HepG2 (cell line): Measurements from ENCODE around the gene ABI2. TPM values are rescaled to one million over a fixed set of nuclear protein-coding genes. Genes with fewer than 3 reads are reported as not detected.

Experiments used
- ATAC-seq: fragments of 200-7000 bp; cut with Tn5 transposase; 3 replicates; pipeline ENCODE4 v1.9.1; 2020; ENCODE audit warnings: mild to moderate bottlenecking, moderate library complexity
- BruUV-seq: library from RNA; stranded (reverse); fragments of 400-500 nt; replicated peaks from 2 replicates; lab custom pipeline; 2021; lab: Mats Ljungman, UMichigan
- CTCF ChIA-PET: fragments of 300-600 bp; formaldehyde crosslinking; extraction: SDS; loops from one replicate; lab custom pipeline; 2021; ENCODE audit warnings: low total read pairs, inconsistent platforms, low intra/inter-chr PET ratio; lab: Yijun Ruan, JAX
- POLR2A ChIA-PET: fragments of 350-600 bp; sonication (Branson Sonifier 250); formaldehyde crosslinking; loops from one replicate; lab custom pipeline; 2020; ENCODE audit warnings: antibody characterized with exemption, inconsistent platforms; lab: Yijun Ruan, JAX
- DNase-seq: peaks from one replicate; pipeline ENCODE4 v3.0.0-alpha.2; 2015; ENCODE audit warnings: low spot score
- FAIRE-seq: peaks from 3 replicates; lab custom pipeline; 2011; peaks lifted over from hg19 to GRCh38; lab: Jason Lieb, UNC
- H2AFZ ChIP-seq: one replicate; pipeline ENCODE4 v1.6.1; 2011; ENCODE audit warnings: low read length, inconsistent platforms
- H3K27ac ChIP-seq: fragments of 300-600 bp; 3 replicates; pipeline ENCODE4 v1.8.0; 2011; ENCODE audit warnings: mixed run types, mild to moderate bottlenecking, mixed read lengths, low read length, inconsistent platforms; ENCODE audit not compliant: insufficient read depth; ENCODE audit errors: extremely low read length
- H3K27me3 ChIP-seq, 2 experiments: fragments of 200-600 bp in 1 of 2; 2 replicates in 1 of 2; 3 replicates in 1 of 2; pipeline versions ENCODE4 v1.6.0 to v1.8.0; 2011; ENCODE audit warnings: low read length in 2 of 2, mild to moderate bottlenecking in 2 of 2, moderate library complexity in 2 of 2, inconsistent platforms in 1 of 2; ENCODE audit not compliant: insufficient read depth in 2 of 2, control insufficient read depth in 1 of 2
- H3K36me3 ChIP-seq, 2 experiments: fragments of 200-600 bp in 1 of 2; replicated peaks in 1 of 2; 2 replicates in 1 of 2; 3 replicates in 1 of 2; pipeline versions ENCODE4 v1.5.1 to v1.8.0; 2011; ENCODE audit warnings: low read length in 2 of 2, inconsistent platforms in 1 of 2; ENCODE audit not compliant: insufficient read depth in 2 of 2, control insufficient read depth in 1 of 2
- H3K4me1 ChIP-seq: 2 replicates; pipeline ENCODE4 v1.5.1; 2012; ENCODE audit warnings: low read length, inconsistent platforms; ENCODE audit not compliant: insufficient read depth
- H3K4me2 ChIP-seq: 2 replicates; pipeline ENCODE4 v1.6.0; 2011; ENCODE audit warnings: low read depth, low read length, inconsistent platforms
- H3K4me3 ChIP-seq, 3 experiments: fragments of 200-600 bp in 1 of 3; sonication (generic), shearing (Covaris generic) in 1 of 3; replicated peaks in 1 of 3; 2 replicates each; pipeline ENCODE4 v1.5.1; 2011 to 2016; ENCODE audit warnings: low read length in 3 of 3, inconsistent platforms in 2 of 3, low read depth in 2 of 3, mild to moderate bottlenecking in 2 of 3, control low read depth in 1 of 3, mixed read lengths in 1 of 3; ENCODE audit not compliant: insufficient read depth in 1 of 3
- H3K79me2 ChIP-seq: one replicate; pipeline ENCODE4 v1.6.1; 2011; ENCODE audit warnings: low read length, inconsistent platforms; ENCODE audit not compliant: insufficient read depth
- H3K9ac ChIP-seq: 2 replicates; pipeline ENCODE4 v1.6.0; 2011; ENCODE audit warnings: mild to moderate bottlenecking, low read depth, low read length, inconsistent platforms; ENCODE audit not compliant: insufficient read depth
- H3K9me3 ChIP-seq: 2 replicates; pipeline ENCODE4 v1.5.1; 2012; ENCODE audit warnings: mild to moderate bottlenecking, low read length
- H4K20me1 ChIP-seq: 2 replicates; pipeline ENCODE4 v1.6.0; 2011; ENCODE audit warnings: inconsistent platforms, mild to moderate bottlenecking, low read length, moderate library complexity; ENCODE audit not compliant: insufficient read depth
- ATF3 ChIP-seq: sonication (generic); formaldehyde crosslinking; IDR thresholded peaks from 2 replicates; pipeline ENCODE4 v1.4.0; 2020; ENCODE audit warnings: missing genetic modification reagents
- BRCA1 ChIP-seq: sonication (generic); formaldehyde crosslinking; IDR thresholded peaks from 2 replicates; pipeline ENCODE4 v1.4.0; 2020; ENCODE audit warnings: missing genetic modification reagents
- DNMT1 ChIP-seq: sonication (generic); formaldehyde crosslinking; IDR thresholded peaks from 2 replicates; pipeline ENCODE4 v1.5.1; 2020; ENCODE audit warnings: mild to moderate bottlenecking, missing genetic modification reagents
- HOXA3 ChIP-seq: sonication (generic); formaldehyde crosslinking; IDR thresholded peaks from 2 replicates; pipeline ENCODE4 v1.5.0; 2020; ENCODE audit warnings: missing genetic modification reagents
- MED1 ChIP-seq: sonication (generic); formaldehyde crosslinking; IDR thresholded peaks from 2 replicates; pipeline ENCODE4 v1.4.0; 2020; ENCODE audit warnings: missing genetic modification reagents
- NCOA2 ChIP-seq: sonication (generic); formaldehyde crosslinking; IDR thresholded peaks from 2 replicates; pipeline ENCODE4 v1.8.0; 2022; ENCODE audit warnings: inconsistent platforms
- RXRA ChIP-seq: sonication (generic); formaldehyde crosslinking; IDR thresholded peaks from 2 replicates; pipeline ENCODE4 v1.5.1; 2020; ENCODE audit warnings: missing genetic modification reagents
- SALL2 ChIP-seq: sonication (generic); formaldehyde crosslinking; IDR thresholded peaks from 2 replicates; pipeline ENCODE4 v1.8.1; 2023; ENCODE audit warnings: mild to moderate bottlenecking, missing genetic modification reagents, inconsistent platforms
- SKIL ChIP-seq: sonication (generic); formaldehyde crosslinking; IDR thresholded peaks from 2 replicates; pipeline ENCODE4 v1.8.0; 2022; ENCODE audit warnings: missing genetic modification reagents, mild to moderate bottlenecking, moderate library complexity, borderline replicate concordance
- SMARCE1 ChIP-seq: fragments of 450-650 bp; IDR thresholded peaks from 2 replicates; pipeline ENCODE4 v1.6.1; 2017; ENCODE audit warnings: borderline replicate concordance
- SMC3 ChIP-seq: IDR thresholded peaks from 2 replicates; pipeline ENCODE4 v1.6.1; 2011; ENCODE audit warnings: low read length, improper control_type of control experiment
- TAF15 ChIP-seq: fragments of 200-400 bp; formaldehyde crosslinking; IDR thresholded peaks from one replicate; pipeline ENCODE4 v1.6.1; 2018; ENCODE audit warnings: mild to moderate bottlenecking, low read depth, low read length; ENCODE audit not compliant: poor library complexity, severe bottlenecking
- ZNF335 ChIP-seq: sonication (generic); formaldehyde crosslinking; IDR thresholded peaks from 2 replicates; pipeline ENCODE4 v1.4.0; 2020; ENCODE audit warnings: missing genetic modification reagents
- ZNF724P ChIP-seq: sonication (generic); formaldehyde crosslinking; IDR thresholded peaks from 2 replicates; pipeline ENCODE4 v1.8.0; 2022; ENCODE audit warnings: missing genetic modification reagents, borderline replicate concordance
- WGBS: methylation state at CpG from one replicate; pipeline ENCODE4 v1.1.6; 2017; ENCODE audit warnings: low lambda C conversion rate; 5-methylcytosine and 5-hydroxymethylcytosine counted together
- in situ Hi-C: cut with HindIII; loops from 2 replicates; pipeline ENCODE4 v1.10.0; 2017; ENCODE audit warnings: low pct_unique_long_range_greater_than_20kb; ENCODE audit not compliant: extremely low pct_ligation_motif_present
- intact Hi-C: fragments of 100-400 bp; cut with micrococcal nuclease; formaldehyde crosslinking; loops from one replicate; pipeline ENCODE4 v1.10.0; 2022; ENCODE audit not compliant: unreplicated experiment
- polyA plus RNA-seq, 8 experiments: library from polyadenylated mRNA; depleted of rRNA in 3 of 8; stranded (reverse) in 7 of 8; unstranded in 1 of 8; fragments of >200 nt; fragmentation: Illumina TruSeq in 4 of 8; extraction: Trizol in 4 of 8; gene quantifications; 2 replicates each; pipeline versions ENCODE4 v1.2.1 to v1.2.3, GENCODE V29; 2011 to 2016; ENCODE audit warnings: low read depth in 4 of 8, missing spikeins in 1 of 8, mixed read lengths in 1 of 8; ENCODE audit not compliant: insufficient read depth in 1 of 8
- total RNA-seq, 5 experiments: library from RNA; depleted of rRNA; stranded (reverse); fragments of >200 nt; fragmentation: Illumina TruSeq; extraction: Trizol; gene quantifications; 2 replicates each; pipeline ENCODE4 v1.2.3, GENCODE V29; 2016; ENCODE audit warnings: low read depth in 1 of 5
- TF ChIP-seq, protein P1 (sequence below): sonication (generic); formaldehyde crosslinking; IDR thresholded peaks from 2 replicates; pipeline ENCODE4 v1.8.0; 2022; ENCODE audit warnings: mild to moderate bottlenecking, missing genetic modification reagents, moderate library complexity
- TF ChIP-seq, protein P2 (sequence below): sonication (generic); formaldehyde crosslinking; IDR thresholded peaks from 2 replicates; pipeline ENCODE4 v1.5.1; 2020; ENCODE audit warnings: mild to moderate bottlenecking, missing genetic modification reagents, borderline replicate concordance
- TF ChIP-seq, protein P3 (sequence below): fragments of 450-650 bp; IDR thresholded peaks from 2 replicates; pipeline ENCODE4 v1.6.1; 2017

The ABI2 gene
- total and polyA plus RNA-seq, 2 of the 13 experiments (the other 11 are each of a cell fraction or from before 2014, with no cell fraction given): 28.4 to 32.4 TPM

GRCh38 chr2:203441463-203441862, 113.3 kb downstream of the ABI2 start:
- CTCF ChIA-PET: no interaction called here
- Histone ChIP-seq H3K9me3 (no peaks in the 10 kb centered on the region), H2AFZ (no peak overlapping the region), H3K36me3 (peaks cover 17 to 58% of the 10 kb centered on the region in 2 experiments), H3K9ac (no peak overlapping the region), H4K20me1 (no peaks in the 10 kb centered on the region), H3K4me2 (no peak overlapping the region), H3K4me1 (peaks cover 10% of the 10 kb centered on the region; the same call in 1 of the 2 replicates), H3K27me3 (no peaks in the 10 kb centered on the region), H3K27ac (no peak overlapping the region), H3K79me2 (no peaks in the 10 kb centered on the region), H3K4me3 (no peak overlapping the region)
- in situ Hi-C loops (no loop called here), intact Hi-C loops (no loop called here)
- ATAC-seq: no peak
- POLR2A ChIA-PET: no interaction called here
- FAIRE-seq: no peak
- no peak for DNase-seq
- WGBS: 96% methylated on average over 3 of the region's 3 CpGs
- BruUV-seq: no TSS peak
- TF ChIP-seq, protein P1, sequence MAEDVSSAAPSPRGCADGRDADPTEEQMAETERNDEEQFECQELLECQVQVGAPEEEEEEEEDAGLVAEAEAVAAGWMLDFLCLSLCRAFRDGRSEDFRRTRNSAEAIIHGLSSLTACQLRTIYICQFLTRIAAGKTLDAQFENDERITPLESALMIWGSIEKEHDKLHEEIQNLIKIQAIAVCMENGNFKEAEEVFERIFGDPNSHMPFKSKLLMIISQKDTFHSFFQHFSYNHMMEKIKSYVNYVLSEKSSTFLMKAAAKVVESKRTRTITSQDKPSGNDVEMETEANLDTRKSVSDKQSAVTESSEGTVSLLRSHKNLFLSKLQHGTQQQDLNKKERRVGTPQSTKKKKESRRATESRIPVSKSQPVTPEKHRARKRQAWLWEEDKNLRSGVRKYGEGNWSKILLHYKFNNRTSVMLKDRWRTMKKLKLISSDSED (CRISPR knock-in tag): no peak
- TF ChIP-seq SMC3 (no peak), ZNF724P (CRISPR knock-in tag) (no peak), RXRA (no peak), SKIL (CRISPR knock-in tag) (no peak), BRCA1 (CRISPR knock-in tag) (no peak), HOXA3 (no peak), ATF3 (CRISPR knock-in tag) (no peak), SMARCE1 (no peak), NCOA2 (CRISPR knock-in tag) (no peak), MED1 (CRISPR knock-in tag) (no peak), TAF15 (no peak), DNMT1 (CRISPR knock-in tag) (no peak), ZNF335 (CRISPR knock-in tag) (no peak), SALL2 (CRISPR knock-in tag) (no peak)
- TF ChIP-seq, protein P2, sequence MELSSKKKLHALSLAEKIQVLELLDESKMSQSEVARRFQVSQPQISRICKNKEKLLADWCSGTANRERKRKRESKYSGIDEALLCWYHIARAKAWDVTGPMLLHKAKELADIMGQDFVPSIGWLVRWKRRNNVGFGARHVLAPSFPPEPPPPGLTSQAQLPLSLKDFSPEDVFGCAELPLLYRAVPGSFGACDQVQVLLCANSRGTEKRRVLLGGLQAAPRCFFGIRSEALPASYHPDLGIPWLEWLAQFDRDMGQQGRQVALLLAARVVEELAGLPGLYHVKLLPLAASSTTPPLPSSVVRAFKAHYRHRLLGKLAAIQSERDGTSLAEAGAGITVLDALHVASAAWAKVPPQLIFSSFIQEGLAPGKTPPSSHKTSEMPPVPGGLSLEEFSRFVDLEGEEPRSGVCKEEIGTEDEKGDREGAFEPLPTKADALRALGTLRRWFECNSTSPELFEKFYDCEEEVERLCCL (CRISPR knock-in tag): no peak
- TF ChIP-seq, protein P3, sequence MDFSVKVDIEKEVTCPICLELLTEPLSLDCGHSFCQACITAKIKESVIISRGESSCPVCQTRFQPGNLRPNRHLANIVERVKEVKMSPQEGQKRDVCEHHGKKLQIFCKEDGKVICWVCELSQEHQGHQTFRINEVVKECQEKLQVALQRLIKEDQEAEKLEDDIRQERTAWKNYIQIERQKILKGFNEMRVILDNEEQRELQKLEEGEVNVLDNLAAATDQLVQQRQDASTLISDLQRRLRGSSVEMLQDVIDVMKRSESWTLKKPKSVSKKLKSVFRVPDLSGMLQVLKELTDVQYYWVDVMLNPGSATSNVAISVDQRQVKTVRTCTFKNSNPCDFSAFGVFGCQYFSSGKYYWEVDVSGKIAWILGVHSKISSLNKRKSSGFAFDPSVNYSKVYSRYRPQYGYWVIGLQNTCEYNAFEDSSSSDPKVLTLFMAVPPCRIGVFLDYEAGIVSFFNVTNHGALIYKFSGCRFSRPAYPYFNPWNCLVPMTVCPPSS: no peak
